ENCODE data around the gene FAM13A. TPM values are rescaled to one million over a fixed set of nuclear protein-coding genes. Genes with fewer than 3 reads are reported as not detected.

FAM13A gene
- total and polyA plus RNA-seq, 9 of the 15 experiments (the other 6 are each of a cell fraction or from before 2014, with no cell fraction given) = 11.3 to 23.3 (median 14.7) TPM

GRCh38 chr4:88819818-88820697 lies 236.9 kb downstream of the FAM13A start (continued):
- TF ChIP-seq DLX4 (CRISPR knock-in tag; IDR thresholded peaks at IDR 0.05) = no peak
- no peak for TF ChIP-seq ZNF785 (CRISPR knock-in tag; IDR thresholded peaks at IDR 0.05)
- TF ChIP-seq, protein P1, sequence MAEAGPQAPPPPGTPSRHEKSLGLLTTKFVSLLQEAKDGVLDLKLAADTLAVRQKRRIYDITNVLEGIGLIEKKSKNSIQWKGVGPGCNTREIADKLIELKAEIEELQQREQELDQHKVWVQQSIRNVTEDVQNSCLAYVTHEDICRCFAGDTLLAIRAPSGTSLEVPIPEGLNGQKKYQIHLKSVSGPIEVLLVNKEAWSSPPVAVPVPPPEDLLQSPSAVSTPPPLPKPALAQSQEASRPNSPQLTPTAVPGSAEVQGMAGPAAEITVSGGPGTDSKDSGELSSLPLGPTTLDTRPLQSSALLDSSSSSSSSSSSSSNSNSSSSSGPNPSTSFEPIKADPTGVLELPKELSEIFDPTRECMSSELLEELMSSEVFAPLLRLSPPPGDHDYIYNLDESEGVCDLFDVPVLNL (CRISPR knock-in tag; IDR thresholded peaks at IDR 0.05; ENCODE audit: low read depth) = no peak
- no peak for TF ChIP-seq ZNF263 (CRISPR knock-in tag; IDR thresholded peaks at IDR 0.05; ENCODE audit: borderline replicate concordance)
- no peak for TF ChIP-seq MAFF (IDR thresholded peaks at IDR 0.05; ENCODE audit: low read length)
- TF ChIP-seq CTCF (IDR thresholded peaks at IDR 0.05 in 2 of 3, conservative IDR thresholded peaks at IDR 0.05 in 1 of 3; ENCODE audit: insufficient read depth in 2 of 3, low read depth in 1 of 3, low read length in 3 of 3) = no peak
- no peak for TF ChIP-seq ZFX (CRISPR knock-in tag; IDR thresholded peaks at IDR 0.05)

Measured in K562 (cell line).